Retinal pigment epithelial cell (primary cell): ENCODE measurements around the gene PRRX2.

Experiments used
- DNase-seq: peaks from one replicate; pipeline ENCODE4 v3.0.0-alpha.2; 2010; ENCODE audit warnings: low read depth
- H3K4me3 ChIP-seq: 2 replicates; pipeline ENCODE4 v1.5.1; 2011; ENCODE audit warnings: mild to moderate bottlenecking, low read length, control low read depth, moderate library complexity
- CTCF ChIP-seq: conservative IDR thresholded peaks from 2 replicates; pipeline ENCODE4 v1.5.1; 2011; ENCODE audit warnings: low read depth, low read length, control low read depth, inconsistent platforms

PRRX2 gene

DNA sequence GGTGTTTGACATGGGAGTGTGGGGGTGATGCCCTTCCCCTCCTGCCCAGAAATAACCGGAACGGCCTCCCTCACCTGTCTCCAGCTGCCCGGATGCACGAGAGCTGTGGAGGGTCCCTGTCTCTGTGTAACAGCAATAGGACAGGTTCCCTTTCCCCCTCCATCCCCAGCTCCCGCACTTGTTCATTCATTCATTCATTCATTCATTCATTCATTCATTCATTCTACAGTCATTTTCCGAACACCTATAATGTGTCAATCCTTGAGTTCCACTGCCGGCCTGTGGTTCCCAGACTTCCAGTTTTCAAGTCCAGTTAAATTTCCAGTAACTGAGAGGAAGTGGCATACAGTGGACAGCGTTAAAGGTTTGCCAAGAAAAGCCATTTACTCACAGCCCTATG, 7.3 kb downstream of the PRRX2 start:
- no peak for TF ChIP-seq CTCF
- no peak overlapping the region for H3K4me3 ChIP-seq
- DNase-seq: no peak

- TF ChIP-seq CTCF: no peak
- DNase-seq: no peak
- no peak overlapping the region for H3K4me3 ChIP-seq
Measured at GRCh38 chr9:129673602-129674001, 8.2 kb downstream of the PRRX2 start.

GRCh38 chr9:129674229-129674628, 8.8 kb downstream of the PRRX2 start:
- H3K4me3 ChIP-seq: no peak overlapping the region
- DNase-seq: no peak
- no peak for TF ChIP-seq CTCF

DNA sequence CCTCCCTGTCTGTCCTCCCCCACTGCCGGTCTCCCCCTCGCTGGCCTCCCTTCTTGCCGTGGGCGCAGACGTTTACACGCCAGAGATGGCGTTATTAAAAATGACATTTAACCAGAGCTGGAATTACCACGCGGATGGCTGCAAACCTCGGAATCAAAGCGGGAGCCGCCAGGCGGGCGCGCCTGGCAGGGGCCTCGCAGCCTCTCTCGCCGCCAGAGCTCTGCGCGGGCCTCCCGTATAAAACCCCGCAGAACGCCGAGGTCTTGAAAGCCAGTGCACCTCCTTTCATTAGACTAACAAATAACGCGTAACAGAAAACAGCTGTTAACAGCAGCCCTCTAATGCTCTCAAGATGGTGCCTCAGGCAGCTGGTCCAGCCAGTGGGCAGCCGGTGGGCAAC, 10.2 kb downstream of the PRRX2 start:
- H3K4me3 ChIP-seq: no peak overlapping the region
- TF ChIP-seq CTCF: no peak
- no peak for DNase-seq

DNA sequence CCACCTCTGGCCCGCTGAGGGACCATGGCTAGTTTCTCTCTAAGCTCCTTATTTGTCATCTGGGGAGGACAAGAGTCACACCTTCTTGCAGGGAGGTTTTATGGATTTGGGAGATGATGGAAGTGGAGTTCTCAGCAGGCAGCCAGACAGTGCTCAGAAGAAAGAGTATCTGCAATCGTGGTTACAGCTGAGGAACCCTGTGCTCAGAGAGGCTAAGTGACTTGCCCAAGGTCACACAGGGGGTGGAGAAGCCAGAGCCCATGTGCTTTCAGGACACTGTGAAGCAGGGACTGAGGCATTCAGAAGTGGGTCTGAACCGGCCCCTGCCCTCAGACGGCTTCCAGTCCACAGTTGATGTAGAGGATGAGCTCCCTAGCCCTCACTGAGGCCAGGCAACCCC, 10.8 kb downstream of the PRRX2 start:
- no peak for DNase-seq

GRCh38 chr9:129676975-129677374, 11.5 kb downstream of the PRRX2 start:
- no peak for TF ChIP-seq CTCF
- DNase-seq: no peak
- H3K4me3 ChIP-seq: no peak overlapping the region

More for the DNA sequence above, 10.8 kb downstream of the PRRX2 start:
- TF ChIP-seq CTCF: no peak
- no peak overlapping the region for H3K4me3 ChIP-seq

- DNase-seq: no peak
- H3K4me3 ChIP-seq: no peak overlapping the region
- no peak for TF ChIP-seq CTCF
Measured at GRCh38 chr9:129677456-129677855, 12.0 kb downstream of the PRRX2 start.
